ENCODE measurements around the gene BTN2A1.
"Not testable (repeated sequence)": the region's sequence is repeated elsewhere in the genome, so short reads cannot be mapped to it uniquely, and the experiment has no call there.

BTN2A1 gene

GRCh38 chr6:26457806-26458688 is at the start of gene BTN2A1:
TSS of gene BTN2A1 (plus strand) at chr6:26457955. CDS start at chr6:26458637, 682 bp downstream.
- peak; percentile 79 to 87 for DNase-seq

GRCh38 chr6:26408828-26409730 is 48.7 kb upstream of the BTN2A1 start:
- no peak for DNase-seq
- TF ChIP-seq POLR2A (IDR thresholded peaks at IDR 0.05; ENCODE audit: low read length) (no peak), GATA1 (IDR thresholded peaks at IDR 0.05; ENCODE audit: low read depth, low read length) (no peak)

More at GRCh38 chr6:26457806-26458688, at the start of gene BTN2A1:
- TF ChIP-seq GATA1 (IDR thresholded peaks at IDR 0.05; ENCODE audit: low read depth, low read length) (no peak), POLR2A (IDR thresholded peaks at IDR 0.05; ENCODE audit: low read length) (peak; percentile 28)

- TF ChIP-seq GATA1 (IDR thresholded peaks at IDR 0.05; ENCODE audit: low read depth, low read length) (no peak), POLR2A (IDR thresholded peaks at IDR 0.05; ENCODE audit: low read length) (no peak)
These were observed 46.0 kb upstream of the BTN2A1 start for GRCh38 chr6:26411751-26412150.

GRCh38 chr6:26412228-26412627 is 45.5 kb upstream of the BTN2A1 start:
- TF ChIP-seq POLR2A (IDR thresholded peaks at IDR 0.05; ENCODE audit: low read length) (no peak), GATA1 (IDR thresholded peaks at IDR 0.05; ENCODE audit: low read depth, low read length) (no peak)

More at GRCh38 chr6:26411751-26412150, 46.0 kb upstream of the BTN2A1 start:
- no peak for DNase-seq

GRCh38 chr6:26412954-26413353 is 44.8 kb upstream of the BTN2A1 start:
- no peak for DNase-seq
- TF ChIP-seq GATA1 (IDR thresholded peaks at IDR 0.05; ENCODE audit: low read depth, low read length) (no peak), POLR2A (IDR thresholded peaks at IDR 0.05; ENCODE audit: low read length) (no peak)

More at GRCh38 chr6:26412228-26412627, 45.5 kb upstream of the BTN2A1 start:
- no peak for DNase-seq

GRCh38 chr6:26414281-26414680 is 43.5 kb upstream of the BTN2A1 start:
- TF ChIP-seq POLR2A (IDR thresholded peaks at IDR 0.05; ENCODE audit: low read length) = no peak
- no peak for TF ChIP-seq GATA1 (IDR thresholded peaks at IDR 0.05; ENCODE audit: low read depth, low read length)
- peak; percentile 38 to 76 for DNase-seq

GRCh38 chr6:26415036-26415614 is 42.6 kb upstream of the BTN2A1 start:
- no peak for DNase-seq
- TF ChIP-seq GATA1 (IDR thresholded peaks at IDR 0.05; ENCODE audit: low read depth, low read length) (no peak), POLR2A (IDR thresholded peaks at IDR 0.05; ENCODE audit: low read length) (no peak)

GRCh38 chr6:26415791-26416190 is 42.0 kb upstream of the BTN2A1 start:
- no peak for DNase-seq
- TF ChIP-seq POLR2A (IDR thresholded peaks at IDR 0.05; ENCODE audit: low read length) (no peak), GATA1 (IDR thresholded peaks at IDR 0.05; ENCODE audit: low read depth, low read length) (no peak)

- TF ChIP-seq POLR2A (IDR thresholded peaks at IDR 0.05; ENCODE audit: low read length) (no peak), GATA1 (IDR thresholded peaks at IDR 0.05; ENCODE audit: low read depth, low read length) (no peak)
- no peak for DNase-seq
These were observed 41.5 kb upstream of the BTN2A1 start for GRCh38 chr6:26416288-26416687.

- DNase-seq = not testable (repeated sequence)
These were observed 39.7 kb upstream of the BTN2A1 start for GRCh38 chr6:26418077-26418476.

GRCh38 chr6:26418795-26419194 is 39.0 kb upstream of the BTN2A1 start:
- DNase-seq = not testable (repeated sequence)

GRCh38 chr6:26420688-26421171 is 37.0 kb upstream of the BTN2A1 start:
- DNase-seq = peak; percentile 51 to 53
- no peak for TF ChIP-seq POLR2A (IDR thresholded peaks at IDR 0.05; ENCODE audit: low read length)
- no peak for TF ChIP-seq GATA1 (IDR thresholded peaks at IDR 0.05; ENCODE audit: low read depth, low read length)

- peak; percentile 46 to 66 for DNase-seq
- TF ChIP-seq GATA1 (IDR thresholded peaks at IDR 0.05; ENCODE audit: low read depth, low read length) (no peak), POLR2A (IDR thresholded peaks at IDR 0.05; ENCODE audit: low read length) (no peak)
These were observed 36.3 kb upstream of the BTN2A1 start for GRCh38 chr6:26421259-26422144.
